ENCODE measurements around the gene EPS8. TPM values are rescaled to one million over a fixed set of nuclear protein-coding genes. Genes with fewer than 3 reads are reported as not detected.

The EPS8 gene
- total RNA-seq, 1 donor from 2014 or later: 1.9 TPM

DNA sequence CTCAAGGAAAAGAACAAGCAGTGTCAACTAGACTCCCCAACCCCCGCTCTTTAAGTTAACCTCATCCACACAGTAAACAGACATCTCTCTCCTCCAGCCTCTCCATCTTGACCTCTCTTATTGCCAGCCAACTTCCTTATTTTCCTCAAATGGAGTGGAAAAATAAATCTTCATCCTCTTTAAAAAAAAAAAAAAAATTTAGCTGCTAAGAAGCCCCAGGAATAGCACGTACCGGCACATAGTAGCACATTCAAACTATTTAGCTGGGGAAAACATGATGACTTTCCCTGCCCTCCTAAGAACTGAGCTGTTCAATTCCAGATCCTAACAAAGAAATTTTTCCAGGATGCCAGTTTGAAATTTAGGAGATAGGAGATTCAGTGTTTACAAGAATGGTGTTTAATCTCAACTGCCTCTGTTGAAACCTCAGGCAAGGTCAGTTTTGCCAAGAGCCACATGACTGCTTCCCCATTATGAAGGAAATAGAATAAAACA, 90.8 kb downstream of the EPS8 start:
- intact Hi-C loops (cut with micrococcal nuclease): no loop called here

- intact Hi-C loops (cut with micrococcal nuclease): no loop called here
Measured at GRCh38 chr12:15697201-15697600, 92.0 kb downstream of the EPS8 start.

GRCh38 chr12:15693228-15693911, 95.8 kb downstream of the EPS8 start:
- intact Hi-C loops (cut with micrococcal nuclease): no loop called here

DNA sequence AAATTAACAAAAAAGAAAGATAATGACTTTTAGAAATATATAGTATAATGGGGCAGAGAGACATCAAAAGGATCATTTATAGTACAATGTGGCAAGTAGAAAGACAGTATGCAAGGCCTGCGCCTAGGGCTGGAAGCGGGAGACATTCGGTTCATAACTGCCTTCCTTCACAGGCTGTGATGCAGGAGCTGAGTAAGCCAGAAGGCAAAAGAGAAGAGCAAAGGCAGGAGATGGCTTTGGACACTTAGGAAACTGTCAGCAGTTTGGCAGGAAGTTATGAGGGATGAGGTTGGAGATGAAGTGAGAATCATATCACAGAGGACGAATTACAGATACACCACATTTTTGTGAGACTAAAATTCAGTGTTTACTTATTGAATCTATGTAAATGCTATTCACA, 97.8 kb downstream of the EPS8 start:
- intact Hi-C loops (cut with micrococcal nuclease): no loop called here

GRCh38 chr12:15690320-15690719, 98.9 kb downstream of the EPS8 start:
- intact Hi-C loops (cut with micrococcal nuclease): no loop called here

DNA sequence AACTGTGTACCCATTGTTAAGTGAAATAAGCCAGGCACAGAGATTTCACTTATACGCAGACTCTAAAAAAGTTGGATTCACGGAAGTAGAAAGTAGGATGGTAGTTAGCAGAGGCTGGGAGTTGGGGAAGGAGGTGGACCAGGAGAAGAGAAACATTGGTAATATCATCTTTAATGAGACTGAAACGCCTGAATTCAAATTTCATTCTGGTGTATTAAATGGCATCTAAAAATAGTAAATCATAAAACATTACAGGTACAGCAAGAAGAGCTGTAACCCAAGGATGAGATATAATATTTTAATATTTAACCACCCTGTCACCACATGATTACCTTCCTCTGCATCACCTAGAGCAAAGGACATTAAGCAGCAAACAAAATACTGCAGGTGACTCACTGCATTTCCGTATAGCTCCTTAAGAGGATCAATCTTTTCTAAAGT, 99.4 kb downstream of the EPS8 start:
- intact Hi-C loops (cut with micrococcal nuclease): no loop called here

- intact Hi-C loops (cut with micrococcal nuclease): no loop called here
Measured at GRCh38 chr12:15688838-15689625, 100.2 kb downstream of the EPS8 start.

- intact Hi-C loops (cut with micrococcal nuclease): no loop called here
Measured at GRCh38 chr12:15688202-15688736, 100.9 kb downstream of the EPS8 start.

- intact Hi-C loops (cut with micrococcal nuclease): no loop called here
Measured at GRCh38 chr12:15687583-15687982, 101.6 kb downstream of the EPS8 start.

DNA sequence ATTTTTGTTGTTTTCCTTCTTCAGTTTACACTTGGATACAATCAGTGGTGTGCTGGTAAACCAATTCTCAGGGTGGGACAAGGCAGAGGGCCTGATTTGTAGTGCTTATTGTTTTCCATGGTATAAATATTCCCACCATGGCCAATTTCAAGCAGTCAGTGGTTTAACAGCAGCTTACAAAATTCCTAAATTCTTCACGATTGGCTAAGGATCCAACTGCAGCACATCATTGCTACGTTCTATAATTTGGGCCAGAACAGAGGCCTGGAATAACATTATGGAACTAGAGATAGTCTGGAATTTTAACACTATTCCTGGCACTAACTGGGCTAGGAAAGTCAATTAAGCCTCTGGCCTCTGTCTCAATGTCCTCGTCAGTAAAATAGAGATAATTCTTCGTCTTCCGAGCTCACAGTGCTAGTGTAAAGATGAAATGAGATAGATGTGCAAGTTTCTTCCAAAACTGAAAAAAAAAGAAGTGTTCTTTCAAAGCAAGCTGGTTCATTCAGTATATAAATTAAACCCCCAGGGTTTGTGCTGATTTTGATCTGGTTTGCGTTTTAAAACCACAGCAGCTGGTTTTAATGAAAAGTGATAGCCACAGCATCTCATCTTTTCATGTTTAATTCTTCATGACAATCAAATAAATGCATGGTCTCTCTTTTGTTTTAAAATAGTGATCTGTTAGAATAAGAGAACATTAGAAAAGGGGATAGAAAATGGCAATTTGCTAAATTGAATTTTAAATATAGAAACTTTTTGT, 104.1 kb downstream of the EPS8 start:
- intact Hi-C loops (cut with micrococcal nuclease): no loop called here

DNA sequence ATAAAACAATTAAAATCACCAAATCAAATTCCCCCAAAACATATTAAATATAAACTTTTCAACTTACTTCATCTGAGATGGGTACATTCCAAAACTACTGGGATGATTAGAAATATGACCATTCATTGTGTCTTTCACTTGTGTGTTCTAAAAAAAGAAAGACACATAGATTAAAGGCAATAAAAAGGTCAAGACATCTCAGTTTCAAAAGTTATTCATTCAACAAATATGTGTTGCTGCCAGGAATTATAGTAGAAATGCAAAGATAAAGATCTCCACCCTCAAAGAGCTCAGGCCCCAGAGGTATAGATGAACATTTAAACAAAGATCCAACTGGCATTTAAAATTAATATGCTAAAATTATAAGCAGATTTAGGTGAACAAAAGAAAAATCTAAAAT, 106.4 kb downstream of the EPS8 start:
- intact Hi-C loops (cut with micrococcal nuclease): no loop called here

DNA sequence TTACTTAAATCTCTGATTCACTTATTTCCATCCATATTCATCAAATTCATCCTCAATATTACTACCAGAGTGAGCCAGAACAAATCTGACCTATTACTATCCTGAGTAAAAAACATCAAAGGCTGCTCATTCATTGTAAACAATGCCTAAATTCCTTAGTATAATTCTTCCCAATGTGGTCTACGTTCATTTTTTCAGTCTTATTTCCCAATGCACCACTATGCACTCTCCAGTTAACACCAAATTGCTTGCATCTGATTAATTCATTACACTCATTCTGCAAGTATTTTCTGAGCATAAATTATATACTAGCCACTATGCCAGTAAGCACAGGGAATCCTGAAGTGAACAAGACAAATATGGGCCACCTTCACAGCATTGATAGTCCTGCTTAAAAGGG, 110.0 kb downstream of the EPS8 start:
- intact Hi-C loops (cut with micrococcal nuclease): no loop called here

DNA sequence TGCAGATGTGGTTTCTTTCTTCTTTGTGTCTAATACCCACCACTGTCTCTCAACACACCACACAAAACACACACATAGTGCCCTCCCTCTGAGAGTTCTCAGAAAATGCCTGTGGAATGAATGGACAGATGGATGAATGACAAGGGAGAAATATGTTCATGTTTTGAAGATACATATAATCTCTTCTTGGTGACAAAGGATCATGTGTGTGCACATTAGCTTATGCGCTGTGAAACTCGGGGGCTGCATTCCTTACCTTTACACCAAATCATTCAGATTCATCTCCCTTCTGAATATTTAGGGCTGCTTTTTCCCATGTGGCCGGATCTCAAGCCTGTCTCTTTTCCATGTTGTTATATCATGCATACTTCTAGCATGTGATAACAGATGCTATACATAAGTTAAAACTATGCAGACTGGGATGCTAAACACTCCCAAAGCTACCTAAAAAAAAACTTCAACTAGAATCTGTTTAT, 111.4 kb downstream of the EPS8 start:
- intact Hi-C loops (cut with micrococcal nuclease): no loop called here

GRCh38 chr12:15677228-15677627, 112.0 kb downstream of the EPS8 start:
- intact Hi-C loops (cut with micrococcal nuclease): no loop called here

- intact Hi-C loops (cut with micrococcal nuclease): no loop called here
Measured at GRCh38 chr12:15672671-15673270, 116.4 kb downstream of the EPS8 start.

- intact Hi-C loops (cut with micrococcal nuclease): no loop called here
Measured at GRCh38 chr12:15670756-15671155, 118.4 kb downstream of the EPS8 start.

GRCh38 chr12:15669256-15669948, 119.8 kb downstream of the EPS8 start:
- intact Hi-C loops (cut with micrococcal nuclease): no loop called here

DNA sequence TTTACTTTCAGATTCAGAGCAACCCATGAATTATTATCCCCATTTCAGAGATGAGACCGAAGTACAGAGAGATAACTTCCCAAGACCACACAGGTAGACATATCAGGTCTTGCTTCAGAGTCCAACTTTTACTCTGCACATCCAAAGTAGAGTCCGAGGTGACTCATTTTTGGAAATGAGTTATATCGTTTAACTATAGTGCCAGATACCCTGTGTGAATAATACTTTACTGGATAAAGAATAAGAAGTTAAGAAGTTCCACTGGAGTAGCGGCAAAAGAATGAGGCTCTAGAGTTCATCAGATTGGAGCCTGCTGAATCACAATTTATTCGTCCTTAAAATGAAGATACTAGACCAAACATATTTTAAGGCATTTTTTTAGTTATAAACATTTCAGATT, 124.7 kb downstream of the EPS8 start:
- intact Hi-C loops (cut with micrococcal nuclease): no loop called here

DNA sequence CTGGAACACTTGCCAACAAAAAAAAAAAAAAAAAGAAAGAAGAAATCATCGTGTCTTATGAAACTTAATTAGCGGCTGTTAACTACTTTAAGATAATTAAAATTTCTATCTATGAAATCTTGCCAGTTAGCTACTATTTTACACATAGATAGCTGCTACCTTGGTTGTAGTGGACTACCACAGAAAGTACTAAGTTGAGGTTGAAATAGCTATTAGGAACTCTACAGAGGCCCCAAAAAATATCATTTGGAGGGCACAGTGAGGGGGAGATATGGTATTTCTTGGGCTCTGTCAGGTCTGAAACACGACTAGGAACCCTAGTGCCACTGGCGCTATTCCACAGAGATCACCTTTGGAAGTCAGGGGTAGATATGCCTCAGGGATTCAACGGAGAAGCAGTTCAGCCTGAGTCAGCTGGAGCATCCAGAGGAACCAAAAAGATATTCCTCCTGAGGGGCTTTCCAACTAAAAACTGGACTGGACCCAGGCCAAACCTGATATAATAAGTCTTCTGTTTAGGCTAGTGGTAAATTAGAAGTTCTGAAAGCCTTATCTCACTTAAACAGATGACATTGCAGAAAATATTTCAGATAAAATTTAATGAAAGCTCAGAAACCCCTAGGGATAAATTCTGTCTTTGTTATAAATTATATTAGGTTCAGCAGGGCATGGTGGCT, 126.1 kb downstream of the EPS8 start:
- intact Hi-C loops (cut with micrococcal nuclease): no loop called here

Data from T-helper 2 cell treated with Interferon-gamma antibody and Interleukin-4, amounts not matched to agents 100 ng/mL and 5 ng/mL, for 36 hours (primary cell).